HEK293T (cell line): Measurements from ENCODE around the gene EDEM1.

ENCODE experiments used
- ARNT ChIP-seq: fragments of 450-650 bp; IDR thresholded peaks from 2 replicates; pipeline ENCODE4 v1.6.1; 2017; ENCODE audit warnings: mild to moderate bottlenecking
- CTBP1 ChIP-seq: fragments of 450-650 bp; IDR thresholded peaks from 2 replicates; pipeline ENCODE4 v1.6.1; 2016; ENCODE audit warnings: borderline replicate concordance
- ELF4 ChIP-seq: fragments of 450-650 bp; IDR thresholded peaks from 2 replicates; pipeline ENCODE4 v1.6.1; 2017; ENCODE audit warnings: antibody characterized with exemption
- FOXA1 ChIP-seq: fragments of 450-650 bp; IDR thresholded peaks from 2 replicates; pipeline ENCODE4 v1.6.1; 2016; ENCODE audit warnings: mild to moderate bottlenecking
- FOXK2 ChIP-seq: fragments of 450-650 bp; IDR thresholded peaks from 2 replicates; pipeline ENCODE4 v1.6.1; 2016; ENCODE audit warnings: mild to moderate bottlenecking
- FOXM1 ChIP-seq: fragments of 450-650 bp; IDR thresholded peaks from 2 replicates; pipeline ENCODE4 v1.6.1; 2017; ENCODE audit warnings: mild to moderate bottlenecking, borderline replicate concordance
- HDGF ChIP-seq: fragments of 450-650 bp; IDR thresholded peaks from 2 replicates; pipeline ENCODE4 v1.6.1; 2017; ENCODE audit warnings: antibody characterized with exemption, borderline replicate concordance
- L3MBTL2 ChIP-seq: fragments of 450-650 bp; conservative IDR thresholded peaks from 2 replicates; pipeline ENCODE4 v1.6.1; 2016; ENCODE audit warnings: mild to moderate bottlenecking
- NFRKB ChIP-seq: fragments of 450-650 bp; IDR thresholded peaks from 2 replicates; pipeline ENCODE4 v1.6.1; 2016; ENCODE audit warnings: mild to moderate bottlenecking, moderate library complexity
- SP1 ChIP-seq: fragments of 450-650 bp; IDR thresholded peaks from 2 replicates; pipeline ENCODE4 v1.6.1; 2017
- SUZ12 ChIP-seq: fragments of 450-650 bp; IDR thresholded peaks from 2 replicates; pipeline ENCODE4 v1.6.1; 2016; ENCODE audit warnings: mild to moderate bottlenecking
- TARDBP ChIP-seq: fragments of 450-650 bp; IDR thresholded peaks from 2 replicates; pipeline ENCODE4 v1.6.1; 2016
- ZNF384 ChIP-seq: fragments of 450-650 bp; IDR thresholded peaks from 2 replicates; pipeline ENCODE4 v1.6.1; 2016

DNA sequence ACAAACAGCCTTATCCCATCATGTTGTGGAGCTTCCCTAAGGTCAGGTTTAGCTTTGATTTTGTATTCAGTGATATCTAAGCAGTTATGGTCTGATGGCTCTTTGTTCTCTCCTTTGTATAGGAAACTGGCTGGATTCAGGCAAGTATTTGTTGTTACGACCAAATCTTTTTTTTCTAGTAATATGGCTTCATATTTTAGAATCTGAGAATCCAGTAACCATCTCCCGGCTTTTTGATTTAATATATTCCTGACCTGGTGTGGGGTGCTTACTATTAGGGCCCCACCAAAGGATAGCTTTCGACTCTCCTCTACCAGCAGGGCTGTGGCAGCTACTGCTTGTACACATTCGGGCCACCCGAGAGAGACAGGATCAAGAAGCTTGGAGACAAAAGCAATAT lies 42.4 kb upstream of the EDEM1 start:
- TF ChIP-seq ELF4 (no peak), HDGF (no peak), ARNT (no peak), SP1 (no peak), FOXK2 (no peak), CTBP1 (no peak), NFRKB (no peak), FOXA1 (no peak), ZNF384 (no peak), TARDBP (no peak), SUZ12 (no peak), L3MBTL2 (no peak), FOXM1 (no peak)
